NOMO-1 (cell line): Measurements from ENCODE around the gene WFIKKN2.
"Not testable (repeated sequence)": the region's sequence is repeated elsewhere in the genome, so short reads cannot be mapped to it uniquely, and the experiment has no call there.

ENCODE experiments used
- DNase-seq, 2 experiments: peaks; one replicate each; lab custom pipeline; 2025; ENCODE audit not compliant: unreplicated experiment in 2 of 2; lab: John Stamatoyannopoulos, UW

WFIKKN2 gene

DNA sequence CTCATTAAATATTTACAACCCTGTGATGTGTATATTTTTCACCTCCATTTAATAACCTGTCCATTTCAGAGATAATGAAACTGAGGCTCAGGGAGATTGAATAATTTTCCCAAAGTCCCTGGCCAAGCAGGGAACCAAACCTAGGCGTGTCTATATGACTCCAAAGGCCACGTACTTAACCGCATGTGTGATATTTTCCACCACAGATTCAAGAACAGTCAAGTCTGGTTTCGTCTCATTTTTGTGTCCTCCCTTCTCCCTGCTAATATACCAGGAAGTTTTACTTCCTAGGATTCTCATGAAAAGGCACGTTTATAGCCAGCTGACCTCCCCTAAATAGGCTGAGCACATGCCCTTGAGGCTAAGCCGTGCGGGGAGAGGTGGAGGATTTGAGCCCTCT is 15.3 kb downstream of the WFIKKN2 start:
- no peak for DNase-seq

DNA sequence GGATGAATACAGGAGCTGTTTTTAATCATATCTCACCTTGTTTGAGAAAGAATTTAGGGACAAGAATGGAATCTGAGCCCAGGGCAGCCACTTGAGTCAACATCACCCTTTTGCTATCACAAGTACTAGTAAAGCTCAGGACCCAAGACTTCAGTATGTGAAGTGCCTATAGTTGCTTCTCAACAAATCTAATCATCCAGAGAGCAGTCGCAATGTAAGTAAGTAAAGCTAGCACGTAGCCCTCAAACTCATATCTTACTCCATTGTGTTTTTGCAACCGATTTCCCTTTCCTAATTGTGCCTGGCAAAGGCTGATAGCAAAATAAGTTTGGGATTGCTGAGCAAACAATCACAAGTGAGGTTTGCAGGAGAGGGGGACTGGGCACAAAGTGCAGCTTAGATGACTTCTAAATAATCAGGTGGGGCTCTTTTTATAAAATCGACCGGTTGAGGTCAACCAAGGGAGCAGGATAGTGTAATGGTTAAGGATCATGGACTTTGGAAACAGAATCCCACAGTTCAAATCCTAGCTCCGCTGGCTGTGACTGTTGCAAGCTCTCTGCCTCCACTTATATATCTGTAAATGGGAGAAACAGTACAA is 17.7 kb downstream of the WFIKKN2 start:
- no peak for DNase-seq

DNA sequence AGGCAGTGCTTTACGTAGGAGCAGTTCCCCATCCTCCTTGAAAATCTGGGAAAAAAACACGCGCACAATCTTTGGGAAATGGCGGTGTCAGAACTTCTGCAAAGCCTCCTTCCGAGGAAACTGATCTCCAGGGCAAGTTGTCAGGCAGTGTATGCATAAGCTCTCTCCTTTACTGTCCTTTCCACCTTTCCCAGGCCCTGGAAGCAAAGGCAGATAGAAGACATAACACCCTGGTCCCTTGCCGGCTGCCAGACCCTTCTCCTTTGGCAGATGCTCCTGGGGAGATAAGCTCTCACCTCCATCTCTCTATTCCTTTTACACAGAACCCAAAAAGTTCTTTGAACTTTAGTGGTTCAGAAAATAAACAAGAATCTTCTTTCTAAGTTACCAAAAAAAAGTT is 18.4 kb downstream of the WFIKKN2 start:
- no peak for DNase-seq

DNA sequence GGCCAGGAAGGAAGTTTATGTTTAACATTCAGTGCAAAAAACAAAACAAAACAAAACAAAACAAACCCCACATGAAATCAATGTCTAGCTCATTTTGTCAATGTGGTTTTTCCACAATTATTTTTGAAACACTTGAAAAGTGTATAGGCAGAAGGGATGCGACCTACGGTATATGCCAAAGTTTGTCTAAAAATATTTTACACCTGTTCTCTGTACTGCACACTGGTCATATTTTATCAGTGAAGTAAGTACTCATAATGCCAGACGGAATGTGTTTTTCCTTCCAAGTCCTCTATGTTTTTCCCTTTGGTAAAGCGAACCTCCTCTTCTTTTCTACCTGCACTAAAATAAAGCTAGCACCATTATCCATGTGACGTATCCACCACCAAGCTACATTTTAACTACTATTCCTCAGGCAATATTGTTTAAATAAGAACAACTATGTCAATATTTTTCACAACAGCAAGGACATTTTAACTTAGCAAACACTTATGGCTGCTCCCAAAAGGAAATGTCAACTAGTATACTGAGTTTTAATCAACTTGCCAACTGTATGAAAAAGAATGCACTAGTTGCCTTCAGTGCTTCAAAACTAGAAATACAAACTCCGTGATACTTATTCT is 20.4 kb downstream of the WFIKKN2 start:
- DNase-seq: no peak

DNA sequence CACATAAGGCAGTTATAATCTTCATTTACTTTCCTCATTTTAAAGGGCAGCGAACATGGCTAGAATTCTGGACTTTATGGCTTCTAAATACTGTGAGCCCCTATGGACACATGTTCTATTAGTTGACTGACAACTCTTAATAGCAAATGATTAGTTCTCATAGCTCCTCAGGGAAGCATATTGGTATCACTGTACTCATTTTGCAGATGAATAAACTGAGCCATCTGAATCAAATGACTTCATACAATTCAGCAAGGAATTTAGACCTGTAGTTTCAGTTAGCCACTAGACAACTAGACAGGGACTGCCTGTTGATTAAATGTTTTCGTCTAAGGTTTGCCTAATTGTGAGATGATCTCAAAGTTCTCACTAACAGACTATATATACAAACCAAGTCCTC is 21.0 kb downstream of the WFIKKN2 start:
- no peak for DNase-seq

DNA sequence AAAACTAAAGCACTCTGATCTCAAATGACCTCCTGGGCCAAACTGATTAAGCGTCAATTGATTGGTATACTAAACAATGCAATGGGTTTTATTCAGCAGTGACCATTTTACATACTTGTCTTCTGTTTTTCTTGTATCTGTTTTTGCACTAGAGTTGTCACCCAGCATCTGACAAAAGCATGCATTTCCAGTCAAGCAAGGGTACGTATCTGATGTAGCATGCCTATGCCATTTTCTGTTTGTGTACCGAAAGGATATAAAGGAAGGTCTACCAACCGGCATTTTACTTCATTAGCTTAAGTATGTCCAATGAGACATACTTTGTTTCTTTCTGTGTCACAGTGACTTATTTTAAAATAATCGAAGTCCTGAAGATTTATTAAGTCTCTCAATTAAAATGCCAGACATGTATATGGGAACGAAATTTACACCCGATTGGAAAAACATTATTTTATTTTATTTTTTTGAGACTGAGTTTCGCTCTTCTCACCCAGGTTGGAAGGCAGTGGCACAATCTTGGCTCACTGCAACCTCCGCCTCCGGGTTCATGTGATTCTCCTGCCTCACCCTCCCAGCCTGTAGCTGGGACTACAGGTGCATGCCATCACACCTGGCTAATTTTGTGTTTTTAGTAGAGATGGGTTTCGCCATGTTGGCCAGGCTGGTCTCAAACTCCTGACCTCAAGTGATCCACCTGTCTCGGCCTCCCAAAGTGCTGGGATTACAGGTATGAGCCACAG is 23.3 kb downstream of the WFIKKN2 start:
- no peak for DNase-seq

DNA sequence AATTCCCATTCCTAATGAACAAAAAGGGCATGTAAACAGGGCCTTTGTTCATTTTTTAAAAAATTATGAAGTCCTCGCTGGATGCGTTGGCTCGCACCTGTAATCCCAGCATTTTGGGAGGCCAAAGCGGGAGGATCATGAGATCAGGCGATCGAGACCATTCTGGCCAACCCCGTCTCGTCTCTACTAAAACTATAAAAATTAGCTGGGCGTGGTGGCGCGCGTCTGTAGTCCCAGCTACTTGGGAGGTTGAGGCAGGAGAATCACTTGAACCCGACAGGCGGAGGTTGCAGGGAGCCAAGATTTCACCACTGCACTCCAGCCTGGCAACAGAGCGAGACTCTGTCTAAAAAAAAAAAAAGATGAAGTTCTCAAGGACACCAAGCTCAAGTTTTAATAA is 24.3 kb downstream of the WFIKKN2 start:
- DNase-seq: not testable (repeated sequence)

DNA sequence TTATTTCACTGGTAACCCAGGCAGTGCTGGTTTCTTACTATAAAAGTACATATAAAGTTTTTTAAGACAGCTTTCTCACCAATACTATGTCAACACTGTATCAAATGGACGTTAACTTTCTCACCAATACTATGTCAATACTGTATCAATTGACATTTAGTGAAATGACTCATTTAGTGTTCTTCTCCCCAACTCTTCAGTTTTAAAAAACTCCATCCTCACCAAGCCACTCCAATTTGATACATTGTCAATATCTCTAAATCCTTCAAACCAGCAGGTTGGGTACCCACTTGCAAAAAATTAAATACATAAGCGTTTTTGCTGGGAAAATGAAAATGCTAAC is 25.9 kb downstream of the WFIKKN2 start:
- no peak for DNase-seq

DNA sequence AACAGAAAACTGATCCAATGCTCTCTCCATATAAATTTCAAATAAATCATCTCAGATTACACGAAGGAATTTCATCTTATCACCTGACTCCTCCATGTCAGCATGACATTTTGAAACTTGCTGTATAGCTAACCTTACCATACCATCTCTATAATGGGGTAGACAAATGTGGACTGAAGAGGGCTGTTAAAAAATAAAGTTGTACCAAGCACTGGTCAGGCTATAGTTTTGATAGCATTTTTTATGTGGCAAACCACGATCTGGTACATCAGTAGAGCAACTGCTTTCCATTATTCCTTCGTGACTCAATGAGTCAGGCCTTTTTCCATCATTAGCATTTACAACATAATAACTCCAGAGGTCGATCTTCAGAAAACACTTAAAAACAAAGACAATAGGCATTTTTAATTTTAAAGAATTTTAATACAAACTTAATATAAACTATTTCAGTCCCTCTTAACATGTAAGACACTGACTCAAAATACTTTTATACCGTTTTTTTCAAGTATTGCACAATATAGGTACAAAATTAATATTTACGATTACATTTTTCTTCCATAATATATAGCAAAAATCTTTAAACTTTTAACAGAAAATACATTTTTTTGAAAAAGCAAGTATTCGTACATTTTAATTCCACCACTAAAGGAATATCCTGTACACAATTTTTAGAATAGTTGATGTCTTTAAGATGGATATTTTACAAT is 26.6 kb downstream of the WFIKKN2 start:
- DNase-seq: no peak

DNA sequence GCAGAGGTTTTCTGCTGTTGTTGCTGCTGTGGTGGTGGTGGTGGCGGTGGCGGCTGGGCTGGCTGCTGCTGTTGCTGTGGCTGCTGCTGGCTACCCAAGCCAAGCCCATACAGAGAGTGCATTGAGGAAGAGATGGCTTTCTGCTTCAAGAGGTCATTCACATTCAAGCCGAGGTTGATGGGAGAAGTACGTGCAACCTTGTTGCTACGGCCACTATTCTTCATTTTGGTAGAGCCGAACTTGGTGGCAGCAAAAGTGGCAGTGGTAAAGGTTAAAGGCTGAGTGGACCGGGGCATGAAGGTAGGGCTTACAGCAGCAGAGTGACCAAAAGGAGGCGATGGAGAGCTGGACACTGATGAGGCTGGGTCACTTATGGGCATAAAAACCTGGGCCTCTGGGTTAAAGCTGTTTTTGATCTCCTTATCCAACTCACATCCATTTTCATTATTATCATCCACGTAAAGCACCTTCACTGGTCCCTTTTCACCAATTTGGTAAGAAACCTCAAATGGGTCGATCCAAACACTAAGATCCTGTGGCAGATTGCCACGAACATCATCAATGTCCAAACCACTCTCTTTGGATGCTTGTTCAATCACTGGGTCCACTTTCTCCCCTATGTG is 27.9 kb downstream of the WFIKKN2 start:
- DNase-seq: peak; percentile 9 to 19

DNA sequence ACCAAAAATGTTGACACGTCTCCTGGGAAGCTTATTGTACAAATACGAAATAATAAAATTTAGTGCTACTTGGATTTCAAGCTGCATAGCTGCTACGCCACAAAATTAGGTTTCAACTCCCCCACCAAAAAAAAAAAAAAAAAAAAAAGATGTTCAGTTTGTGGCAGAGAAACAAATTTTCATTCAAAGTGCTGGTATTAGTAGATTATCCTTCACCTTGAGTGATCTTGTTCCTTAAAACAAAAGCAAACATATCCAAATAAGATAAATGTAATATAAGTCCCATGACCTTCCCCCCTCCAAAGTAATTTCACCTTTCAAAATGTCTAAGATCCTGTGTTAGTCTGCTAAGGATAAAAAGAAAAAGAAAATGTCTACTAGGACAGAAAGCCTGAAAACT is 28.5 kb downstream of the WFIKKN2 start:
- no peak for DNase-seq

DNA sequence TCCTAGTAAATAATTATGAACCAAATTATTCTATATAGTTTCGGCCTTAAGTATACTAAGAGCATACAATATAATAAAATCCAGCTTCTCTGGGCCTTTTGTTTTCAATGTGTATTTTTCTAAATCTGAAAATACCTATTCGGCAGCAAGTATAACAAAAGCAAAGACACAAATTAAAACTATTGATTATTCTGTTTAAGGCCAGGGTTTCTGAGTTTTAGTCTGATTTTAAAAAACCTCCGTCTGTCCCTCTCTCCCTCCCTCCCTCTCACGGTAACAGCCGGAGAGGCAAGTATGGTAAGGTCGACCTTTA is 29.3 kb downstream of the WFIKKN2 start:
- DNase-seq: no peak

DNA sequence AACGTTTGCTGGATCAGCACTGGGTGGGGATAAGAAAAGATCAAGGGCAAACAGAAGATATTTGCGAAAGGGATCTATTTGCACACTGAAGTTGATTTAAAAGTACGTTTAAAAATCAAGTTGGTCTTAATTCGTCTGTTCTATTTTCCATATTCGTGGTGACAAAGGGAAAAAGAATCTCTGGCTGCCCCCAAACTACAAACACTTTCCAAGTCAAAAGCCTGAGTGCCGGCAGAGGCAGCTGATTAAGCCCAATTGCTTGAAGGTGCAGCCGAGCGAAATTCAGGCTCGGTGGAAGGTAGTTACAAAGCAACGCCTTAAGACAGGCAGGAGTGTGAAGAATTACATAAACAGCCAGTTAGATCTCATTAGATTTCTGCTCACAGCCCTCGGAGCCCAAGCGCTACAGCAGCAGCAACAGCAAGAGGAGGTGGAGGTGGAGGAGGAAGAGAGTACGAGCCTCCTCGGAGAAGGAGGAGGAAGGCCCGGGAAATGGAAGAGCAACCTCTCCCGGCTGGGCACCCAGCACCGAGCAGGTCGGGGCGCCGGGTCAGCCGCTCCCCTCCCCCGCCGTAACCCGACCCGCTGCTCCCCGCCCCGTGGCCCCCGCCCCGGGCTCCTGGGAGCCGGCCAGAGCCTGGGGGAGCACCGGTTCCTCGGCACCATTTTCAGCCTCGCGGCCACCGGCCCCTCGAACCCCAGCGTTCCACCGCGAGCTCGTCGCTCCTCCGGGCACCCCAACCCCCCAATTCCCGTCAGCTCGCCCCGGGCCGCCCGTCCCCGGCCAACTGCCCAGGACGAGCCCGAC is 29.9 kb downstream of the WFIKKN2 start:
- peak; percentile 28 to 59 for DNase-seq

DNA sequence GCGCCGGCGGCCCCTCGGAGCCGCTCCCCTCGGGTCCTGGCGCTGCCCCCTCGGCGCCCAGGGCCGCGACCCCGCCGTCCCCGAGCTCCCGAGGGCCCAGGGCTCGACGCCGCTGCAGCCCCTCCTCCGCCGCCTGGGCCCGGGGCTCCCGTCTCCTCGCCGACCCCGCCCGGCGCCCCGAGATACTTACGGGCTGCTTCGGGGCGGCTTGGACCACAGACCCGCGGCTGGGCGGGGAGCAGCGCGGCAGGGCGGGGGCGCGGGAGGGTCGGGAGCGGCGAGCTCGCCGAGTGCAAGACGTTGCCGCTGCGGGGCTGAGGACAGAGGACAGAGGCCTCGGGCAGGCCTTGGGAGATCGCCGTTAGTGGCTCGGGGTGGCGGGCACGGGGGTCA is 30.5 kb downstream of the WFIKKN2 start:
- no peak for DNase-seq

DNA sequence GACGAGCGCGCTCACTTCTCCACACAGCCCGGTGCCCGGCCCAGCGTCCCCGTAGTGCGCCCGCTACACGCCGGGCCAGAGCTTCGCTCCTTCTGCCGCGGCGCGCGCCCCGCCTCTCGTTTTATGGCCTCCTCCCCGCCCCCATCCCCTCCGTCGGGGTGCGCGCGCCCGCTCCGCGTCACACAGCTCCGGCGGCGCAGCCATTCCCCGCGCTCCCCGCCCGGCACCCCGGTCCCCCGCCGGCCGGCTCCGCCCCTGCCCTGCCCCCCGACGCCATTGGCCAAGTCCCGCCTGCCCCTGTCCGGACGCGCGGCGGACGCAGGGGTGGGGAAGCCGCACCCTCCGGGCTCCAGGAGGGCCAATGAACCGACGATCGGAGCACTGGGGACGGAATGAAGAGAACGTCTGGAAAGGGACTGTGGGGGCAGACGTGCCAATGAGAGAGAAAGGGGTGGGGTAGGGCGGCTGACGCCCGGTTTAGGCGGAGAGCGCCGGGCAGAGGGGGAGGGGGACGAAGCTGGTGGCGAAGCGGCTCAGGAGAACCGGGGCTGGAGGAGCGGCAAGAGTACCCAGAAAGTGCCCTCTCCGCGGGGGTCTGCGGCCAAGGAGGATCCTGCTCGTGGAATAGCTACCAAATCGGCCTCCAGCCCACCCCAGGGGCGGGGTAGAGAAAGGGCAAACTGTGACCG is 31.0 kb downstream of the WFIKKN2 start, which contains the start of gene TOB1:
TSS of gene TOB1 (minus strand) at position 94 of the 689 bp plus-strand sequence. CDS start 2,337 bp downstream, outside the sequence.
- peak; percentile 98 for DNase-seq

DNA sequence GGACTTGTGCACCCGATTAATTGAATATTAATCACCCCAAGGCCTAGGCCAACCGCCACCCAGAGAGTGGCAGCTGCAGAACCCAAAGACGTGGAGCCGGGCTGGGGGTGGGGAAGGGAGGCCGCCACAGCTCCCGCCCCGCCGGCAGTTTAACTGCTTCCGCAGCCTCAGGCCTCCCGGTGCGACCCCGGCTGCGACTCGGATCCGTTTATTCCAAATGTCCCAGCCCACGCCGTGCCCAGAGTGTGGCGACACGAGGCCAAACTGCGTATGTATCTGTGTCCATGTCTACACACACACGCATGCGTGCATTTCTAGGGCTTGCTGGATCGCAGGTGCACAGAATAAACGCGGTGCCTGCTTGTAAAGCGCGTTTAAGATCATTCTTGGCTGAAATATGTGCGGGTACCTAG is 31.6 kb downstream of the WFIKKN2 start:
- peak; percentile 69 for DNase-seq

DNA sequence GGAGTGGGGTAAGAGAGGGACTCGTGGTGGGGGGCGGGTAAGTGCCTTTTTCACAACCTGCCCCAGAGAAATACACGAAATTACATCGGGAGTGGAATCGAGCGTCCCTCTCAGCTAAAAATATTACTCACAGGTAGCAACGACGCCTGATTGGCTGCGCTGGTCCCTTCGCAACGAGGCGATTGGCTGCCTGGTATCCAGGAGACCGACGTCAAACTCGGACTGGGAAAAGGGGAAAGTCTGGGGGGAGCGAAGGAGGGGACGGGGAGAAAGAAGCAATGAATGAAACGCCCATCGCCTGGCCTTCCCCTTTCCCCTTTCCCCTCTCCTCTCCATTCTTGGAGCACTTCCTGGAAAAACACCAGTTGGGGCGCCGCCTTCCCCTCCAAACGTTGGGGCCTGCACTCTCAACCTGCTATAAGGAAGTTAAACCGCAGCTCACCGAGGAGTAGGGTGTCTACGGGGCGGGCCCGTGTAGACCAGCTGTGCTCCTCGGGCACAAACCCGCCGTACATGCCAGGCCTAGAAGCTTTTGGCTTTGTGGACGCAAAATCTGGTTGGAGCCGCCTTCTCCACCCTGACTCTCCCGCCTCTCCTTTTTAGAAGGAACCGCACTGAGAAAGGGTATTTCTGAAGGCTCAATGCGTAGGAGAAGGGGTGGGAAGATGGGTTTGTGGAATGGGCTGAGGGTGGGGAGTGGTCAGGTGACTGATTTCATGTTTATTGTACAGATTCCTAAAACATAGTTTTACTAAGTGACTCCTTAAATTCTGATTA is 32.2 kb downstream of the WFIKKN2 start:
- DNase-seq: peak; percentile 90 to 95

DNA sequence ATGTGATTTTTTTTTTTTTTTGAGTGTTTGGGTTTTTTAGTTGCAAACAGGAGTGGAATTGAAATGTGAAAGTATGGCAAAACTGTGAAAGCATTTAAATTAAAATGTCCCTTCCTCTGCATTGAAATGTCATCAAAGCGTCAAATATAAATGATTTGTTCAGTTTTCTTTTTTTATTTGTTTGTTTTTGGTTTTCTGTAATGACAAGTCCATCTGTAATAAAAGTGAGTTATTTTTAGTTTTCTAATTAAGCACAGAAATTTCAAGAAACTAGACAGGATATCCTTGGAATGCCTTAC is 32.7 kb downstream of the WFIKKN2 start:
- DNase-seq: no peak

DNA sequence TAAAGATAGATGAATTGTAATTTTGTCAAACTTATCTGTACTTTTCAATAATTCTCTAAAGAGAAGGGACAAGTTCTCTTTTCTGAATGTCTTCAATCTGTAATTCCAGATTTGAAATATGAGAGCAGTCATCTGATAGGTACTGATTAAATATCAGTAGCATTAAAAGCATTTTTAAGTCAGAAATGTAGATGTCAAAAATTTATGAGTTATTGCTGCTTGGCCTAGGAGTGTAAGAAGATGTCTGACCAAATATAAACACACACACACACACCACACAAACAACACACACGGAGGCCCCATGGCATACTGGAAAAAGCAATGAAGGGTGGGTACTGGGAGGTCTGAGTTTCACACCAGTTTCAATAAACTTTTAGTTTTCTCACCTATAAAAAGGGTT is 33.2 kb downstream of the WFIKKN2 start:
- DNase-seq: no peak
